HT-29 (cell line): ENCODE measurements around the gene B3GALNT1. TPM values are rescaled to one million over a fixed set of nuclear protein-coding genes. Genes with fewer than 3 reads are reported as not detected.
"Not testable (repeated sequence)": the region's sequence is repeated elsewhere in the genome, so short reads cannot be mapped to it uniquely, and the experiment has no call there.

Experiments
- DNase-seq: peaks from one replicate; pipeline ENCODE4 v3.0.0-alpha.2; 2015; ENCODE audit warnings: low spot score
- total RNA-seq: library from RNA; depleted of rRNA; stranded (reverse); fragments of >200 nt; shearing (Covaris generic); gene quantifications from 2 replicates; pipeline ENCODE4 v1.2.3, GENCODE V29; 2014

B3GALNT1 gene
- total RNA-seq, 1 experiment from 2014 or later: not detected

DNA sequence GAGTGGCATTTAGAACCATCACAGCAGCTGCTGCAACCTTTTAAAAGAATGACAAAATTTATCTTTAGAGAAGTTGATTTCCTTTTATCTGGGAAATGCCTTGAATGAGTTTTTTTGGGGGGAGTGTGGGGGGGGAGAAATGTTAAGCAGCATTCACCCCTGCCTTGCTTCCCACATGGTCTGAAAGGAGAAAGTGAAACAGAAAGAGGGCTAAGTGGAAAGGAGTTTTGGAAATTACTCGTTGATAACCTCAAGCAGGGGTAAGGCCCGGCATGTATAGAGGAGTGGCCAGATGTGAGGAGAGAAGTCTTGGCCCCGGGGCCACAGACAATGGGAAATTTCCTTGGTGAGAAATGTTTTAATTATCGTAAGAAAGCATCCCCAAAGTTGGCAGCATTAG is 23.5 kb downstream of the B3GALNT1 start:
- DNase-seq: no peak

DNA sequence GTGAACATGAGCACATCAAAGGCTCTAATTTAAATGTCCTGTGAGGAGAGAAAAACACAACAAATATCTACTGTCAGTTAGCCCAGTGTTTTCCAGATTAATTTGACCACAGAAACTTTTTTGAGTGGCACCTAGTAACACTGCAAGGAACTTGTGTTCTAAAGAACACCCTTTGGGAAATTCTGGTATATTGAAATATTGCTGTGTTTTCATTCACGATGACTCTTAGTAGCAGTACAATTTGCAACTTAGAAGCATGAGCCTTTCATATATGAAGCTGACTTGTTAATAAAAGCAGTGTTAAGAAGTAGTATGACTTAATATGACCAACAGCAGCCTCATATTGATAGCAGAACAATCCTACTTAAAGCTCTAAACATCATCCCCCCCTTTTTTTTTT is 32.0 kb downstream of the B3GALNT1 start:
- DNase-seq: no peak

DNA sequence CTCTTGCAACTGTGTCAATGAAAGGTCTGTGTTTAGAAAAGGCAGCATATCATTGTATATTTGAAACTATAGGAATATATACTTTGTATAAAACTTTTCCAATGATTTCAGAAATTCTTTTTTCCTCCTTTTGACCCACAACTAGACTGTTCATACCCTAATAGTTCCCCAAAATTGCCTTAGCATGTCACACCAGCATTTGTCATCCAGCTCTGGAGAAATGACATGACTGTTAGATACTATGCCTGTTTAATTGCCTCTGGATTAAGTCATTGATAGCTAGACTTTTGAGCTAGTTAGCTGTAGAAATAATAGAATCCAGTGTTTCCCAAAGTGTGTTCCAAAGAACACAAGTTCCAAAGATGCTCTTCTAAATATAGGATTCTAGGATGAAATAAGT is 32.4 kb downstream of the B3GALNT1 start:
- DNase-seq: no peak

DNA sequence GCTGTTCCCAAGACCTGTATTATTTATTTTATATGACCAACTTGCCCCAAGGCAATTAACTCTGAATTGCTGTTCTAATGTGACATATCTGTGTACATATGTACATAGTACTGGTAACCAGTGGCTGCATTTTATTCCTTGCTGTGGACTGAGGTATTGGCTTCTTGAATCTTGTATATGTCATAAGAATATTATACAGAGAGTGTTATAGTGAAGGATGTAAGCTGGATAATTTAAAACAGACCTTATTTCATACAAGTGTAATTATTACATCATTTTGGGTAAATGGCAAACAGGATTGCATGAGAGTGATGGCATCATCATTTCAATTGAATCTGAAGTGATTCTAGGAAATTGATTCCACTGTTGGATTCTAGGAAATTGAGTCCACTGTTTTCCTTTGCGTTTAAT is 32.9 kb downstream of the B3GALNT1 start:
- DNase-seq: no peak

DNA sequence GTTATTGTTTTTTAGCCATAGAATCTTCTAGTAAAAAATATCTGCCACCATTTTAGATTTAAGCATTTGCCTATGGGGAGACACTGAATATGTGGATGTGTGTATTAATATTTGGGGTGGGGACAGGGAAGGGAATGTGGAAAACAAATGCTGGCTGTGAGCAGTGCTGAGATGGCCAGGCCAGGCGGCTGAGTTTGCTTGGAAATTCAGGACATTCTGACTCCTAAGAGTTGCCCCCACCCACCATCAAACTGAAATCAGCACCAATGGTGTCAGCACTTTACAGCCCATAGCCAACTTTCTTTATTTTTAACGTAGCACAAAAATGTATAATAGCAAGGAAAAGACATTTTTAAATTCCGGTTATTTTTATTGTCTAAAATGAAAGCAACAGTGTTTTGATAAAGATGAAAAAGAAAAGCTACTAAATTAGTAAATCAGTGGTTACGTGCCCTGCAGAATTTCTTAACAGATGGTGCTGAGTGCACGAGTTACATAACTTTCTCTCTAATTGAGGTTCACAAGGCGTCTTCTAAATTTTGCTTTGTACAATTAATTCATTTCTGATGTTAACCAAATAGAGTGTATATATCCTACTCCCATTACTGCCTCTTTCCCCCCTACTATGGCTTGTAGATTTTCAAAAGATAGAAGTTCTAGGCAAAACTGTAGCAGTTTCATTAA is 34.0 kb downstream of the B3GALNT1 start:
- no peak for DNase-seq

DNA sequence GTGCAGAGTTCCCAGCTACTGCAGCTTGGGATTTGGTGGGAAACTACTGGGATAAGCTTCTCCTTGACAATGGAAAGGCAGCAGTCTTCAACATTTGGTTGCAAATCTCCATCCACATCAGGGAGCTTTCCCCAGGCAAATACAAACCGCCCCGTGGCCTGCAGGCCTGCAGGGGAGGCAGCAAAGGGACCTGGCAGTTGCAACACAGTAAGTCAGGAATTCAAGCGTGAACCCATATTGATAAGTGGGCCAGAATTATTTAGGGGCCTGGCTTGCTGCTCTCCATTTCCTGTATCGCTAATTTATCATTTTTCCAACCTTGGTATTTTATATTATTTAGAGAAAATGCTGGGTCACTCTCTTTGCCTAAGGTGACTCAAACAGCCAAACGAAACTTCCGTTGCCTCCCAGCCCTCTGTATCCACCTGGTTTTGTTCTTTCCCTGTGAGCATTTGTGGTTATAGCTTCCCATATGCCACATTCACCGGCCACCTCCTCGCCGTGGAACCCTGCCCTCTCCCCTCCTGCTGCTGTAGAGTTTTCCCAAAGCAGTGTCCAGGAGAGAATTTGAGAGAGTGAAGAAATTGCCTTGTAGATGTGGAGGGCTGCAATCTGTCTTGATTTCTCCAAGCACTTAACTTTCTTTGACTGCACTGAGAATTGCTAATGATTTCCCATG is 34.8 kb downstream of the B3GALNT1 start:
- no peak for DNase-seq

DNA sequence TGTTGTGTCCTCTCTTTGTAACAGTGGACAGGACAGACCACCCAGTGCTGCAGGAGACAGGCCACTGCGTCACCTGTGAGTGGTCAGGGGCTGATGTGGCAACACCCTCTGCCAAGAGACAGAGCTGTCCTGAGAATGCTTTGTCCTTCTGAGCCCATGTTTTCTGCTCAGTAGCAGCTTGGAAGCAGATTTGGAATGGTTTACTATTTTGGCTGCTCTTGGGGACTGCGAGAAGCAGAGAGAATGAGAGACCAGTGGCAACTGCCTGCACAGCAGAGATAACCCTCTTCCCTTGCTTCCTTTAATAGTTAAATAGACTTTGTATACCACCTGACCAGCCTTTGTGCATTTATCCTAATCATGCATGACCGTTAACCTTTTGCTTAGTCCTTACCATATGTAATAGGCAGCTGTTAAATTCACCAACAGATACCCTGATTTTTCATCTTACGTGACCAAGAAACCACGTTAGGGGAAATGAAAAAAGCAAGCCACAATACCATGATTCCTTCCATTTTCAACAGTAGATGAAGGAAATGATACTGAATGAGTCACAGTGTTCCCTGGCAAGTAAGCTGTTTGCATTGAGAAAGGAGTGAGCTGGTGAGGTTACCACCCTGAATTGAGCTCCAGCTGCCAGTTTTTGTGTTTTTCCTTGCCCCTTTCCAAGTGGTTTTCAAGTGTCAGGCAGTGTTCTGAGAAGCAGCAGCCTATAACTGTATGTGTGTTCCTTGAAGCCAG is 35.5 kb downstream of the B3GALNT1 start:
- peak; percentile 39 for DNase-seq

DNA sequence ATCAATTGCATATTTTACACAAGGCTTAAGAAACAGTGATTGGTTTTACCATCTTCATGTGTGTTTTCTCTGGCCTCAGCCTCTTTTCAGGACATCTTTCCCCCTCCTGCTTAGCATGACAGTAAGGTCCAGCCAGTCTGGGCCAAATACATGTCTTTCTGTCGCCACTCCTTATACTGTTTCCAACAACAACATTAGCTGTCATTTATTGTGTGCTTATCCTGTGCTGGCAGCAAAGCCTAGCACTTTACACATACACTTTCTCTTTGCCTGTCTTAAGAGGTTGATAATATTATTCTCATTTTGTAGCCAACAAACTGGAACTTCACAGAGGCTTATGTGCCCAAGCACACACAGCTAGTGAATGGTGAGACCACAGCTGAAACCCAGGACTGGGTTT is 37.8 kb downstream of the B3GALNT1 start:
- DNase-seq: no peak

DNA sequence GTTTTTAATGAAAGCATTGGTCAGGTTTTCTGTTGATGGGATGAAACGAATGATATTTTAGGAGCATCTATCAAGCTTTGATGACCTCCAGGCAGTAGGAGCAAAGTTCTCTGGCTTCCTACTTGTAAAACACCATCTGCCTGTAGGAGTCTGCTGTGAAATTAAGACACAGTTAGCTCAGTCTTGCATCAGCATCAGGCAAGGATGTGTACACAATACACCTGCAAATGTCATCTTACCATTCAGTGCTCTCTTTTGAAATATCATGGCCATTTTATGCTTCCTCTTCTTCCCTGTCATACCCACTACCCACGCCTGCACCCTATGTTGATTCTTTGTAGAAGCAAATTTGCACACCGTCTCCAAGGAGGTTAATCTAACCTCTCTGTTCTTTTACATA is 38.2 kb downstream of the B3GALNT1 start:
- DNase-seq: no peak

DNA sequence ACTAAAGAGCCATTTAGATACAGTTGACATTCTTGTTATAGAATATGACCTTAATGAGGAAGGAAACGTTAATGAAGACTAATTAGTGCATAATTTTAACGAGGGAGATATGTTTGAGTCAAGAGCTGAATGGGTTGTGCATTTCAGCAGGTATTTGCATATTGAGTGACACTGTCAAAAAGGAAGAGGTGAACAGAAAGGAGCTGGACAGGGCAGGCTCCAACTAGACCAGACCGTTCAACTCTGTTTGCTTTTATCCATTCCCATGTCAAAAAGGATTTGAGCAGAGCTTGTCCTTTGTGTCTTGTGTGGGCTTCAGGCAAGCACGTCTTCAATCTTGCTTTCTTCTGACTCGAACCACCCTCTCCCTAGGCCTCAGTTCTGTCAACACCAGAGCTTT is 40.7 kb downstream of the B3GALNT1 start:
- DNase-seq: no peak

DNA sequence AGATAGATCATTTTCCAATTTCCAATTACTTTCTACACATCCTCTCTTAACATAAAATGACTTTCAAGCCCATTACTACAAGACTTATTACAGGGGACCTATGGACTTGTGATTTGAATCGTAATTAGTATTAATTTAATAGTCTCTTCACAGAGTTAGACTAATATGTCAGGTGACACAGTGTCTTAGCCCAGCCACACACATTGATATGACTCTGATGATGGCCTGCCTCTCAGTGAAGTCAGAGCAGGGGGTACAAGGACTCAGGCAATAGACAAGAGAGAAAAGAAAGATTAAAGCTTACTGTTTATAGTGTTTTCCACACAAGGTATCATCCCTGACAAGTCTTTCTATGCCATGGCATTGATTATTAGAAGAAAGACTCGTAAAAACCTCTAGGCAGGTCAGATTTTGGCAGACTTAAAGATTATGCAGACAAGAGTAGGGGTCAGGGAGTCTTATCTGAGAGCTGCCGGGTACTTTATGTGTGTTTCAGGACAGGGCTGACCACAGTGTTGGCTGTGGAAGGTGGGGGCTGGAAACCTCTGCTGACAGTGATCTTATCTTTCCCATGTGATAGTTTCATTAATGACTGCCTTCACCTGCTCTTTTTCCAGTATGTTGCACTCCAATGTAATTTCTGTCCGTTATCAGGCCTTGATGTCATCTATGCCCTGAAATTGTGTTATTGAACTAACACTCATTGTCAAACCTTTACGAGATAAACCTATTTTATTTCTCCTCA is 50.1 kb downstream of the B3GALNT1 start:
- no peak for DNase-seq

DNA sequence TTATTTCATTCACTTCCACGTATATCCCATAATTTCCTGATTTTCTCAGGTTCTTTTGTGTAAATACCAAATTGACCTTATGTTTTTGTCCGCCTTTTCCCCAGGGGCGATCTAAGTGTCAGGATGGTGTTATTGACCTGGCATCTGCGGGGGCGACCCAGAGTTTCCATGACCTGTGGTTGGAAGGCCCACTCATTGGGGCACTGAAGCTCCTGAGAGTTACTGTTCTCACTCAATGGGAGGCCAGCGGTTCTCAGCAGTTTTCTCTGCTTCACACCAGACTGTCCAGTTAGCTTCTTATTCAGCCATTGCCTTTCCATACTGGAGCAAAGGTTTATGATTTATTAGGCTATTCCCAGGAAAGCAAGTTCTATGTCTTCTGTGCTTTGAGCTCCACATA is 53.3 kb downstream of the B3GALNT1 start:
- no peak for DNase-seq

DNA sequence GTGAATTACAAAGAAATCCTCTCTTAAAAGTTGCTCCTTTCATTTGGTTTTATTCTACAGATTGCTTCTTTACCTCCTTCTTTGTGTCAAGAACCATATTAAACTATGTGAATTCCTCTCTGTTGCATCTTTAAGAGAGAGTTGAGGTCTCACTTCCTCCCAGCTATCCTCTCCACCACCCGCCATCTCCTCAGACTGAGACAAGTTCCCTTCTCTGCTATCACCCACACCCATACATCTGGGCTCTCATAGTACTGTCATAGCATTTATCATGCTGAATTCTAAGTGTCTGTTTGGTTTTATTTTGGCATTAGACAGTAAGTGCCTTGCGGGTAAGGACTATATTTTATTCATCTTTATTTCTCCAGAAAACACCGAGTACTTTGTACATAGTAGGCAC is 54.2 kb downstream of the B3GALNT1 start:
- DNase-seq: no peak

DNA sequence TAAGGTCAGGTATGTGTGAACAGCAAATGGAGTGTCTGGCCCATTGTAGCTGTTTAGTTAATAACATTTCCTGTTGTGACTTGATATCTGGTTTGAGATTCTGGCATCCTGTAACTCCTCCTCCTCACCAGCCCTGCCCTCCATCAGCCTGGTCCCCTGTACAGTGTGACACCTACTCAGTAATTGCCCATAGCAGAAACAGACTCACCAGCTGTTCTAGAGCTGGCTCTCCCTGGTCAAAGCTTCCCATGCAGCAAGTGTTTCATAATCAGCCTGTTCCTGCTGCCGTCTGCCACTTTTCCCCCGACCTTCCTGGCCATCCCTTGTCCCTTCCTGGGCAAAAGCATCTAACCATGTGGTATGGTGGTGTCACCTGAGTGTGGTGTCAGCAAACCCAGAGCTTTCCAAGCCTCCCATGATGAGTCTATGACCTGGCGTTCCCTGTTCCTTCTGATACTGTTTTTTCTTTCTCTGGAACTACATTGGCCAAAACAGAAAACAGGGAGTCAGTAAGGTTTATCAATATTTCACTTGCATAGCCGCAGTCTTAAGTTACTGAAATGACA is 55.4 kb downstream of the B3GALNT1 start:
- DNase-seq: no peak

DNA sequence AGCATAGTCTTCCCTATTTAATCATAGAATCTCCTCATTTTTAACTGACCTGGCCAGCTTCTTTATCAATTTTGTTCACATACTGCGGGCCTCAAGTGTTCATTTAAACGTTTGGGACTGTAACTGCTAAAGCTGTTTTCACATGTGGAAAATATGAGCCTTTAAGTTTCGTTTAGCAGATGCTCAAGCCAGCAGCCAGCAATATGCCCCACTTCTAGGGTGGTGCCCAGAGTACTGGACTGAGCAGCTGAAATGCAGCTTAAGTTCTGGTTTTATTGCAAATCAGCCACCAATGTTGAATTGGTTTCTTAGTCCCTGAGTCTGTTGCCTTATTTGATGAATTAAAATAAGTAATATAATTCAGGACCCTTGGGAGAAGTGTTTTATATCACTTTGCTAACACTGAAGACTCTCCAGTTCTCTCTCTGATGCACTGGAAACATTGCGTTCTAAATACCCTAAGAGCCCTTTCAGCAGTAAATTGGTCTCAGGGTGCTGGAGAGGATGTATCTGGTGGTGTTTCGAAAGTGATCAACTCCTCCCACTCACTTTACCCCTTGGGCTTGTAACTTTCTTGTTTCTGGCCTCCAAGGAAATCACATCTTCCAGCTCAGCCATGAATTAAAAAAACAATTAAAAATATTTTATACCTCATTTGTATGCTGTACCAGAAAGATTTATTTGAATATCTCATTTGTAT is 61.7 kb downstream of the B3GALNT1 start:
- no peak for DNase-seq

DNA sequence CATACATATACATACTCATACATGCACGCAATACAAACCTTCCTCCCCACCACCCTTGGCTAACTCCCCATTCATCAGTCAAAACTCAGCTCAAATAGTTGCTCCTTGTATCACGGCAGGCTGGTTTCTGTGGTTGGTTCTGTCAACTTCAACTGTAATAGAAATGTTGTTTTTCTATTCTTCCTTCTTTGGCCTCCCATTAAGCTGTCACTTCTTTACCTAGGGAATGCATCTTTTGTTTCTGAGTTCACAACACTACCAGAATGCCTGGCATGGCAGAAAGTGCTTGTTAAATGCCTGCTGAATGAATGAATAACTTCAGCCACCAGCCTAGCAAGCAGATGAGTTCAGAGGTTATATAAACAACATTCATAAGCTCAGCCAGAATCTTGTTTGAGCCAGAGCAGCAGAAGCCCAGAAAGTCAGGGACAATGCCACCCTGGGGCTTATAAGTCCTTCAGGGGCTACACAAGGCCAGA is 63.1 kb downstream of the B3GALNT1 start:
- DNase-seq: peak; percentile 40

DNA sequence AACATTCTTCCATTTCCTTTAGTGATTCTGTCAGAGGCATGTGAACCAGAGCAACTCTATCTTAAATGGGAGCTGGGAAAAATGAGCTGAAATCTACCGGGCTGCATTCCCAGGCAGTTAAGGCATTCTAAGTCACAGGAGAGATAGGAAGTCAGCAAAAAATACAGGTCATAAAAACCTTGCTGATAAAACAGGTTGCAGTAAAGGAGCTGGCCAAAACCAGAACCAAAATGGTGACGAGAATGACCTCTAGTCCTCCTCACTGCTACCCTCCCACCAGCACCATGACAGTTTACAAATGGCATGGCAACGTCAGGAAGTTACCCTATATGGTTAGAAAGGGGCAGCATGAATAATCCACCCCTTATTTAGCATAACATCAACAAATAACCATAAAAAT is 66.4 kb downstream of the B3GALNT1 start:
- DNase-seq: no peak

DNA sequence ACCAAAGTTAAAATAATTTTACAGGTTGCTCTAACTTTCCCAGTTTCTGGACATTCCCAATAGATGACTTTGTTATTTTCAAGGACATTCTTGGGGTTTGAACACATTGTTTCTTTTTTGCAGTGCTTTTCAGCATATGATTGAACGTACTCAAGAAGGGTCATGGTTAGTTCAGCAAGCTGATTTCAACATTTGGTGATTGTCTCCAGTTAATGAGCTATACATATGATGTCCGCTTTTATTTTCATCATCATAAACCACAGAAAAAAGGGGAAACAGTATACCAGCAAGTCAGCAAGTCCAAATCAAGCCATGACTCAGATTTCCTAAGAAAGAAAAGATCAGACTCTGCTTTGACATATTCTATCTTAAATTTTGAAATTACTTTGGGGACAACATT is 69.4 kb downstream of the B3GALNT1 start:
- no peak for DNase-seq

DNA sequence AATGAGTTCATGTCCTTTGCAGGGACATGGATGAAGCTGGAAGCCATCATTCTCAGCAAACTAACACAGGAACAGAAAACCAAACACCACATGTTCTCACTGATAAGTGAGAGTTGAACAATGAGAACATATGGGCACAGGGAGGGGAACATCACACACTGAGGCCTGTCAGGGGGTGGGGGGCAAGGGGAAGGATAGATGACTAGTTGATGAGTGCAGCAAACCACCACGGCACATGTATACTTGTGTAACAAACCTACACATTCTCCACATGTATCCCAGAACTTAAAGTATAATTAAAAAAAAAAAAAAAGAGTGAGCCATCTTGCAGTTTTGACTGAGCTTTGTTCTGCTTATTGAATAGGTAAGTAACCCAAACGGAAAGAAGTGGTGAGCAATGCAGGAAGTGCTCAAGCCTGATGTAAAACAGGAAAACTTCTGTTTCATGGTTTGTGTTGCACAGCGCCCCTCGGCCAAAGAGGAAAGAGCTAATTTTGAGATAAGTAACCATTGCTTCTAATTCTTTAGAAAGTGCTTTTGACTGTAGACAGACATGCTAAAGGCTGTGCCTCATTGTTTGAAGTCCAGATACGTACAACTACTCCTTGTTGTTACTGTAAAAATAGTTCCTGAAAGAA is 70.1 kb downstream of the B3GALNT1 start:
- not testable (repeated sequence) for DNase-seq
